ENCODE data around the gene CD300H. TPM values are rescaled to one million over a fixed set of nuclear protein-coding genes. Genes with fewer than 3 reads are reported as not detected.

CD300H gene
- total RNA-seq, 1 donor from 2014 or later: not detected

GRCh38 chr17:74547264-74547663 is 20.0 kb downstream of the CD300H start:
- peaks cover 3% of the 10 kb centered on the region for H3K9me3 Mint-ChIP-seq (ENCODE audit: unreplicated experiment)
- Histone ChIP-seq H3K79me2 (ENCODE audit: insufficient read depth, low read length) (no peaks in the 10 kb centered on the region), H3K4me3 (ENCODE audit: insufficient read depth, low read depth, low read length) (no peak overlapping the region), H3K27ac (ENCODE audit: low read depth, low read length) (no peak overlapping the region), H4K20me1 (ENCODE audit: insufficient read depth, low read length) (no peaks in the 10 kb centered on the region), H3K4me1 (ENCODE audit: insufficient read depth, low read length) (no peaks in the 10 kb centered on the region), H3K27me3 (ENCODE audit: insufficient read depth, low read length) (no peaks in the 10 kb centered on the region), H3K9ac (ENCODE audit: low read length) (no peak overlapping the region), H3K36me3 (ENCODE audit: insufficient read depth, low read length) (no peaks in the 10 kb centered on the region), H3K4me2 (ENCODE audit: low read length) (no peak overlapping the region), H2AFZ (ENCODE audit: low read depth, low read length) (no peak overlapping the region), H3K9me3 (ENCODE audit: insufficient read depth, low read depth, low read length) (no peaks in the 10 kb centered on the region)
- H3K27ac Mint-ChIP-seq (ENCODE audit: unreplicated experiment): no peak overlapping the region
- peaks cover 29% of the 10 kb centered on the region for H3K27me3 Mint-ChIP-seq (ENCODE audit: low read depth, unreplicated experiment)
- no peak overlapping the region for H3K4me3 Mint-ChIP-seq (ENCODE audit: unreplicated experiment)
- FAIRE-seq: no peak
- H3K4me1 Mint-ChIP-seq (ENCODE audit: low read depth, unreplicated experiment): peaks cover 9% of the 10 kb centered on the region
- no peaks in the 10 kb centered on the region for H3K36me3 Mint-ChIP-seq (ENCODE audit: low read depth, unreplicated experiment)
- DNase-seq (ENCODE audit: low read depth): no peak
- TF ChIP-seq EZH2 (IDR thresholded peaks at IDR 0.05; ENCODE audit: insufficient read depth, low read length) (no peak), CTCF (IDR thresholded peaks at IDR 0.05; ENCODE audit: insufficient read depth, low read depth, low read length) (no peak)

GRCh38 chr17:74546586-74546985 is 20.7 kb downstream of the CD300H start:
- Mint-ChIP-seq H3K9me3 (ENCODE audit: unreplicated experiment) (peaks cover 3% of the 10 kb centered on the region), H3K27ac (ENCODE audit: unreplicated experiment) (no peak overlapping the region), H3K4me1 (ENCODE audit: low read depth, unreplicated experiment) (peaks cover 8% of the 10 kb centered on the region), H3K36me3 (ENCODE audit: low read depth, unreplicated experiment) (no peaks in the 10 kb centered on the region), H3K27me3 (ENCODE audit: low read depth, unreplicated experiment) (peaks cover 27% of the 10 kb centered on the region), H3K4me3 (ENCODE audit: unreplicated experiment) (no peak overlapping the region)
- Histone ChIP-seq H3K27me3 (ENCODE audit: insufficient read depth, low read length) (no peaks in the 10 kb centered on the region), H3K9ac (ENCODE audit: low read length) (no peak overlapping the region), H3K4me3 (ENCODE audit: insufficient read depth, low read depth, low read length) (no peak overlapping the region), H3K4me2 (ENCODE audit: low read length) (no peak overlapping the region), H3K9me3 (ENCODE audit: insufficient read depth, low read depth, low read length) (no peaks in the 10 kb centered on the region), H2AFZ (ENCODE audit: low read depth, low read length) (no peak overlapping the region), H3K36me3 (ENCODE audit: insufficient read depth, low read length) (no peaks in the 10 kb centered on the region), H3K4me1 (ENCODE audit: insufficient read depth, low read length) (no peaks in the 10 kb centered on the region), H3K79me2 (ENCODE audit: insufficient read depth, low read length) (no peaks in the 10 kb centered on the region), H3K27ac (ENCODE audit: low read depth, low read length) (no peak overlapping the region), H4K20me1 (ENCODE audit: insufficient read depth, low read length) (no peaks in the 10 kb centered on the region)
- DNase-seq (ENCODE audit: low read depth): no peak
- FAIRE-seq: no peak
- TF ChIP-seq EZH2 (IDR thresholded peaks at IDR 0.05; ENCODE audit: insufficient read depth, low read length): no peak
- TF ChIP-seq CTCF (IDR thresholded peaks at IDR 0.05; ENCODE audit: insufficient read depth, low read depth, low read length): no peak

- no peak within 1 kb of the TSS for H2AFZ ChIP-seq (ENCODE audit: low read depth, low read length)
- H3K79me2 ChIP-seq (ENCODE audit: insufficient read depth, low read length): no peaks in the 10 kb centered on the region
These were observed 21.5 kb downstream of the CD300H start, which contains the start of gene CD300C for GRCh38 chr17:74545843-74546230. CD300C (minus strand) TSS chr17:74546115; CDS start chr17:74545782, 333 bp downstream.

More at GRCh38 chr17:74545843-74546230, 21.5 kb downstream of the CD300H start, which contains the start of gene CD300C:
- Histone ChIP-seq H4K20me1 (ENCODE audit: insufficient read depth, low read length) (no peaks in the 10 kb centered on the region), H3K4me1 (ENCODE audit: insufficient read depth, low read length) (no peaks in the 10 kb centered on the region), H3K27me3 (ENCODE audit: insufficient read depth, low read length) (no peaks in the 10 kb centered on the region), H3K27ac (ENCODE audit: low read depth, low read length) (no peak within 1 kb of the TSS), H3K9me3 (ENCODE audit: insufficient read depth, low read depth, low read length) (no peaks in the 10 kb centered on the region), H3K36me3 (ENCODE audit: insufficient read depth, low read length) (no peaks in the 10 kb centered on the region), H3K9ac (ENCODE audit: low read length) (no peak within 1 kb of the TSS), H3K4me2 (ENCODE audit: low read length) (no peak within 1 kb of the TSS), H3K4me3 (ENCODE audit: insufficient read depth, low read depth, low read length) (no peak within 1 kb of the TSS)
- Mint-ChIP-seq H3K27me3 (ENCODE audit: low read depth, unreplicated experiment) (peaks cover 23% of the 10 kb centered on the region), H3K4me3 (ENCODE audit: unreplicated experiment) (no peak within 1 kb of the TSS), H3K9me3 (ENCODE audit: unreplicated experiment) (peaks cover 3% of the 10 kb centered on the region), H3K36me3 (ENCODE audit: low read depth, unreplicated experiment) (no peaks in the 10 kb centered on the region), H3K4me1 (ENCODE audit: low read depth, unreplicated experiment) (peaks cover 7% of the 10 kb centered on the region), H3K27ac (ENCODE audit: unreplicated experiment) (no peak within 1 kb of the TSS)
- FAIRE-seq: no peak
- no peak for TF ChIP-seq EZH2 (IDR thresholded peaks at IDR 0.05; ENCODE audit: insufficient read depth, low read length)
- no peak for TF ChIP-seq CTCF (IDR thresholded peaks at IDR 0.05; ENCODE audit: insufficient read depth, low read depth, low read length)
- DNase-seq (ENCODE audit: low read depth): peak; percentile 5
